PFSK-1 (cell line): Measurements from ENCODE around the gene BOC.

ENCODE experiments used
- FOXP2 ChIP-seq: optimal IDR thresholded peaks from 2 replicates; pipeline ENCODE3; 2011; ENCODE audit warnings: borderline replicate concordance, control low read depth, inconsistent platforms; ENCODE audit not compliant: insufficient read depth; ENCODE audit errors: extremely low read length, extremely low read depth
- POLR2AphosphoS5 ChIP-seq: IDR thresholded peaks from 2 replicates; pipeline ENCODE4 v1.6.1; 2012; ENCODE audit warnings: low read depth, mild to moderate bottlenecking, control low read depth, low read length, moderate library complexity
- REST ChIP-seq, 2 experiments: IDR thresholded peaks; 2 replicates each; pipeline versions ENCODE4 v1.6.1 to v1.8.0; 2011 to 2012; ENCODE audit warnings: low read depth in 2 of 2, low read length in 2 of 2, control low read depth in 1 of 2, inconsistent platforms in 1 of 2, mild to moderate bottlenecking in 1 of 2, moderate library complexity in 1 of 2; ENCODE audit not compliant: insufficient read depth in 1 of 2
- SIN3A ChIP-seq: IDR thresholded peaks from 2 replicates; pipeline ENCODE4 v1.6.1; 2012; ENCODE audit warnings: mild to moderate bottlenecking, low read length, moderate library complexity, borderline replicate concordance; ENCODE audit not compliant: insufficient read depth
- TAF1 ChIP-seq: IDR thresholded peaks from 2 replicates; pipeline ENCODE4 v1.6.1; 2012; ENCODE audit warnings: low read length, control low read depth, borderline replicate concordance; ENCODE audit not compliant: insufficient read depth

BOC gene

GRCh38 chr3:113234688-113235260 lies 23.4 kb downstream of the BOC start:
- no peak for TF ChIP-seq FOXP2
- no peak for TF ChIP-seq REST (IDR thresholded peaks at IDR 0.05; ENCODE audit: insufficient read depth in 1 of 2, low read depth in 2 of 2, low read length in 2 of 2)
- TF ChIP-seq SIN3A: no peak
- TF ChIP-seq TAF1: no peak
- TF ChIP-seq POLR2AphosphoS5: no peak

- no peak for TF ChIP-seq FOXP2
- no peak for TF ChIP-seq REST (IDR thresholded peaks at IDR 0.05; ENCODE audit: insufficient read depth in 1 of 2, low read depth in 2 of 2, low read length in 2 of 2)
- no peak for TF ChIP-seq TAF1
- no peak for TF ChIP-seq SIN3A
- TF ChIP-seq POLR2AphosphoS5: no peak
Measured at GRCh38 chr3:113238503-113238902, 27.1 kb downstream of the BOC start.

- TF ChIP-seq FOXP2 (no peak), POLR2AphosphoS5 (no peak), REST (IDR thresholded peaks at IDR 0.05; ENCODE audit: insufficient read depth in 1 of 2, low read depth in 2 of 2, low read length in 2 of 2) (no peak), SIN3A (no peak), TAF1 (no peak)
Measured at GRCh38 chr3:113240841-113241240, 29.5 kb downstream of the BOC start.

- TF ChIP-seq FOXP2 (no peak), SIN3A (no peak), REST (IDR thresholded peaks at IDR 0.05; ENCODE audit: insufficient read depth in 1 of 2, low read depth in 2 of 2, low read length in 2 of 2) (no peak), POLR2AphosphoS5 (no peak), TAF1 (no peak)
Measured at GRCh38 chr3:113241292-113242095, 30.1 kb downstream of the BOC start.
